ENCODE measurements around the gene AMD1.
"Not testable (repeated sequence)": the region's sequence is repeated elsewhere in the genome, so short reads cannot be mapped to it uniquely, and the experiment has no call there.

DNA sequence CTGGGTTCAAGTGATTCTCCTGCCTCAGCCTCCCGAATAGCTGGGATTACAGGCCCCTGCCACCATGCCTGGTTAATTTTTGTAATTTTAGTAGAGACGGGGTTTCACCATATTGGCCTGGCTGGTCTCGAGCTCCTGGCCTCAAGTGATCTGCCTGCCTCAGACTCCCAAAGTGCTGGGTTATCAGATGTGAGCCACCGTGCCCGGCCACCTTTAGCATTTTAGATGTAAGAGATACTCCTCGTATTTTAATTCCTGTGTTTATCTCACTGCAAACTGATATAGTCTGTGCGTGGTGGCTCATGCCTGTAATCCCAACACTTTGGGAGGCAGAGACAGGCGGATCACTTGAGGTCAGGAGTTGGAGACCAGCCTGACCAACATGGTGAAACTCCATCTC lies 27.0 kb downstream of the AMD1 start:
- TF ChIP-seq CHD4 (IDR thresholded peaks at IDR 0.05; ENCODE audit: borderline replicate concordance); POLR2A (IDR thresholded peaks at IDR 0.05; ENCODE audit: low read length); GATA3 (IDR thresholded peaks at IDR 0.05; ENCODE audit: borderline replicate concordance); RAD21 (conservative IDR thresholded peaks at IDR 0.05 in 1 of 2, IDR thresholded peaks at IDR 0.05 in 1 of 2); EP300 (IDR thresholded peaks at IDR 0.05): not testable (repeated sequence)
- TF ChIP-seq, protein P1, sequence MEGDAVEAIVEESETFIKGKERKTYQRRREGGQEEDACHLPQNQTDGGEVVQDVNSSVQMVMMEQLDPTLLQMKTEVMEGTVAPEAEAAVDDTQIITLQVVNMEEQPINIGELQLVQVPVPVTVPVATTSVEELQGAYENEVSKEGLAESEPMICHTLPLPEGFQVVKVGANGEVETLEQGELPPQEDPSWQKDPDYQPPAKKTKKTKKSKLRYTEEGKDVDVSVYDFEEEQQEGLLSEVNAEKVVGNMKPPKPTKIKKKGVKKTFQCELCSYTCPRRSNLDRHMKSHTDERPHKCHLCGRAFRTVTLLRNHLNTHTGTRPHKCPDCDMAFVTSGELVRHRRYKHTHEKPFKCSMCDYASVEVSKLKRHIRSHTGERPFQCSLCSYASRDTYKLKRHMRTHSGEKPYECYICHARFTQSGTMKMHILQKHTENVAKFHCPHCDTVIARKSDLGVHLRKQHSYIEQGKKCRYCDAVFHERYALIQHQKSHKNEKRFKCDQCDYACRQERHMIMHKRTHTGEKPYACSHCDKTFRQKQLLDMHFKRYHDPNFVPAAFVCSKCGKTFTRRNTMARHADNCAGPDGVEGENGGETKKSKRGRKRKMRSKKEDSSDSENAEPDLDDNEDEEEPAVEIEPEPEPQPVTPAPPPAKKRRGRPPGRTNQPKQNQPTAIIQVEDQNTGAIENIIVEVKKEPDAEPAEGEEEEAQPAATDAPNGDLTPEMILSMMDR (IDR thresholded peaks at IDR 0.05): not testable (repeated sequence)

Data from A549 (cell line).